ELF-1 (cell line): ENCODE results near the gene MBD6.

Source experiments
- DNase-seq: peaks from one replicate; pipeline ENCODE4 v3.0.0-alpha.2; 2016; ENCODE audit warnings: low read depth, low spot score

MBD6 gene

DNA sequence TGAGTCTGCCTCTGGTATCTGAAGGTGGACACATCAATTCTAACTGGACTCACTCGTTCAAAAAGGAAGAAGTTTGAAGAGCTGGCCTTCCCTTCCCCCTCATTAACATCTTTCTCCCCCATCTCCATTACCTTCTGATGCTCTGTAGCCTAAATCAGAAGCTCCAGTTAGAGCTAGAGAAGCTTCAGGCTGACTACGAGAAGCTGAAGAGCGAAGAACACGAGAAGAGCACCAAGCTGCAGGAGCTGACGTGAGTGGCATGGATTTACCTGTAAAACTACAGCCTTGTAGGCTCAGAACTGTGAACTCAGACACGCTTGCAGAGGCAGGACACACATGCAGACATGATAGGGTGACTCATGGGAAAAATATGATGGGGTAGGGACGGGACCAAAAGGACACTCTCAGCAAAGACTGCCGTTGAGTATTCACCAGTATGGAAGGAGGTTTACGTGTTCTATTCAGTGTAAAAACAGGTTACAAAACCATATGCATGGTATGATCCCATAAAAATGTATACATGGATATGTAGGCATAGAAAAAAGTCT lies 54.1 kb downstream of the MBD6 start:
- DNase-seq = no peak

DNA sequence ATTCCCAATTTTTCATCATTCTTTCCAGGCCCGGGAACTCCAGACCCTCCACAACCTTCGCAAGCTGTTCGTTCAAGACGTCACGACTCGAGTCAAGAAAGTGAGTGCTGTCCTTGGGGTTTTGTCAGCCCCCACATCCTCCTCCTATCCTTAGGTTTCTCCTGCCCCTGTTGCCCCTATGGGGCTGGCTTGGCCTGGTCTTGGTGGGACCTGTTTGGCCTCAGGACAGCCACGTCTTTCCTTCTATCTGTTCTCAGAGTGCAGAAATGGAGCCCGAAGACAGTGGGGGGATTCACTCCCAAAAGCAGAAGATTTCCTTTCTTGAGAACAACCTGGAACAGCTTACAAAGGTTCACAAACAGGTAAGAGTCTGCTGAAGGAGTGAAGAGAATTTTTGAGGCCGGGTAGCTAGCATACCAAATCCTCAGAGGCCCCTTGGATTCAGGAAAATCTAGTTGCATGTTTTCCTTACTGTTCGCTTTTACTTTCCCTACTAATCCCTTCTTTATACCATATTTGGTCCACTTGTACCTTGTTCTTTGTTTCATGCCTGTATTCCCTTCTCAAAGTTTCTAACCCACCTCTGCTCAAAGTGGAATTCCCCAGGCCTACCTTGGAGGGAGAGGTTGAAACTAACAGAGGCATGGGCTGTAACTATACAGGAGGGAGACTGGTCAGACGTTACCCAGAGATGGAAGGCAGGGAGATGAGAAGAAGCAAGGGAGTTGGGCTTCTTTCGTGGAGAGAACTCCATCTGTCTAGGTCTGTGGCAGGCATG lies 55.5 kb downstream of the MBD6 start:
- DNase-seq = no peak

DNA sequence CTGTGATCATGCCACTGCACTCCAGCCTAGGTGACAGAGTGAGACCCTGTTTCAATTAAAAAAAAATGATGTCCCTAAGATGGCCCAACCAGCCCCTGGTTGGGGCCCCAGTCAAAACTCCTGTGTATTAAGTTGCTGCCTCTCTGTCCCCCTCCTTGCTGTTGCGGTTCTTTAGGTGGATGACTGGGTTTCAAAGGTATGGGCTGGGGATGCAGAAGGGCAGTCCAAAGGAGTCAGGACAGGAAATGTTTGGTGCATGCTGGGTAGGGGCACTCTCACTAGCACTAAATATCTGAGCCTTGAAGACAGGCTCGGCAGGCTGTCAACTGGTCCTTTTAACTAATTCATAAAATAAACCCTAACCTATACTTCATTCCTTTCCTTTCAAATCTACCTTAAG lies 56.4 kb downstream of the MBD6 start:
- no peak for DNase-seq
